ENCODE measurements around the gene PDGFD.

PDGFD gene

GRCh38 chr11:104145062-104145461, 18.9 kb downstream of the PDGFD start:
- DNase-seq (ENCODE audit: low read depth in 2 of 2) = no peak

- DNase-seq (ENCODE audit: low read depth in 2 of 2) = no peak
Observed at GRCh38 chr11:104142698-104143097, 21.2 kb downstream of the PDGFD start.

GRCh38 chr11:104136861-104137260, 27.1 kb downstream of the PDGFD start:
- DNase-seq (ENCODE audit: low read depth in 2 of 2) = no peak

- no peak for DNase-seq (ENCODE audit: low read depth in 2 of 2)
Observed at GRCh38 chr11:104134745-104135144, 29.2 kb downstream of the PDGFD start.

- no peak for DNase-seq (ENCODE audit: low read depth in 2 of 2)
Observed at GRCh38 chr11:104130161-104130560, 33.8 kb downstream of the PDGFD start.

- DNase-seq (ENCODE audit: low read depth in 2 of 2) = no peak
Observed at GRCh38 chr11:104129145-104129544, 34.8 kb downstream of the PDGFD start.

GRCh38 chr11:104127828-104128227, 36.1 kb downstream of the PDGFD start:
- no peak for DNase-seq (ENCODE audit: low read depth in 2 of 2)

GRCh38 chr11:104126464-104126863, 37.5 kb downstream of the PDGFD start:
- DNase-seq (ENCODE audit: low read depth in 2 of 2) = no peak

GRCh38 chr11:104124979-104125378, 39.0 kb downstream of the PDGFD start:
- DNase-seq (ENCODE audit: low read depth in 2 of 2) = no peak

- no peak for DNase-seq (ENCODE audit: low read depth in 2 of 2)
Observed at GRCh38 chr11:104122836-104123235, 41.1 kb downstream of the PDGFD start.

GRCh38 chr11:104122011-104122635, 41.8 kb downstream of the PDGFD start:
- DNase-seq (ENCODE audit: low read depth in 2 of 2) = no peak

GRCh38 chr11:104120493-104121137, 43.3 kb downstream of the PDGFD start:
- DNase-seq (ENCODE audit: low read depth in 2 of 2) = no peak

GRCh38 chr11:104118105-104118744, 45.7 kb downstream of the PDGFD start:
- DNase-seq (ENCODE audit: low read depth in 2 of 2) = no peak

- DNase-seq (ENCODE audit: low read depth in 2 of 2) = no peak
Observed at GRCh38 chr11:104113541-104113940, 50.4 kb downstream of the PDGFD start.

- no peak for DNase-seq (ENCODE audit: low read depth in 2 of 2)
Observed at GRCh38 chr11:104106136-104106754, 57.7 kb downstream of the PDGFD start.

- no peak for DNase-seq (ENCODE audit: low read depth in 2 of 2)
Observed at GRCh38 chr11:104105155-104105554, 58.8 kb downstream of the PDGFD start.

- DNase-seq (ENCODE audit: low read depth in 2 of 2) = no peak
Observed at GRCh38 chr11:104104664-104105063, 59.3 kb downstream of the PDGFD start.

- no peak for DNase-seq (ENCODE audit: low read depth in 2 of 2)
Observed at GRCh38 chr11:104104201-104104600, 59.7 kb downstream of the PDGFD start.

GRCh38 chr11:104098555-104098954, 65.4 kb downstream of the PDGFD start:
- no peak for DNase-seq (ENCODE audit: low read depth in 2 of 2)

- DNase-seq (ENCODE audit: low read depth in 2 of 2) = no peak
Observed at GRCh38 chr11:104098132-104098531, 65.8 kb downstream of the PDGFD start.

GRCh38 chr11:104096900-104097299, 67.0 kb downstream of the PDGFD start:
- DNase-seq (ENCODE audit: low read depth in 2 of 2) = no peak

GRCh38 chr11:104095791-104096190, 68.2 kb downstream of the PDGFD start:
- DNase-seq (ENCODE audit: low read depth in 2 of 2) = no peak

GRCh38 chr11:104094576-104094975, 69.4 kb downstream of the PDGFD start:
- DNase-seq (ENCODE audit: low read depth in 2 of 2) = no peak
